D721Med (cell line): Measurements from ENCODE around the gene C17orf113.

ENCODE experiments used
- DNase-seq: peaks from one replicate; pipeline ENCODE4 v3.0.0; 2011; ENCODE audit warnings: low spot score; ENCODE audit not compliant: insufficient read length
- FAIRE-seq: peaks from 2 replicates; lab custom pipeline; 2011; peaks lifted over from hg19 to GRCh38; lab: Jason Lieb, UNC
- TF ChIP-seq, protein P1 (sequence below): IDR thresholded peaks from 2 replicates; pipeline ENCODE4 v1.5.1; 2012; ENCODE audit warnings: mild to moderate bottlenecking, control low read depth; ENCODE audit not compliant: insufficient read depth; ENCODE audit errors: missing control alignments

C17orf113 gene

DNA sequence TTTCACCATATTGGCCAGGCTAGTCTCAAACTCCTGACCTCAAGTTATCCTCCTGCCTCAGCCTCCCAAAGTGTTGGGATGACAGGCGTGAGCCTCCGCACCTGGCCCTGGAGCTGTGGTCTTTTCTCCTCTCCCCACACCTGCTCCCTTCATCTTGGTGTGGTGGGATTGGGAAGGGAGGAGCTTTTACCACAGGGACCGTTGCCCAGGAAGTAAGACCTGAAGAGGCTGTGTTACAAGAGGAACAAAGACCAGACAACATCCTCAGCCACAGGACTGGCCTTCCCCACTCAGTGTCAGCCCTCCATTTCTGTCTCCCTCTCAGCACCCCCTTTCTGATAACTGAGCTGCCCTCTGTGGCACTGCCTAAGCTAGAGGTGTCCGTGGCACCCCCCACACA is 9.4 kb upstream of the C17orf113 start:
- no peak for FAIRE-seq
- TF ChIP-seq, protein P1, sequence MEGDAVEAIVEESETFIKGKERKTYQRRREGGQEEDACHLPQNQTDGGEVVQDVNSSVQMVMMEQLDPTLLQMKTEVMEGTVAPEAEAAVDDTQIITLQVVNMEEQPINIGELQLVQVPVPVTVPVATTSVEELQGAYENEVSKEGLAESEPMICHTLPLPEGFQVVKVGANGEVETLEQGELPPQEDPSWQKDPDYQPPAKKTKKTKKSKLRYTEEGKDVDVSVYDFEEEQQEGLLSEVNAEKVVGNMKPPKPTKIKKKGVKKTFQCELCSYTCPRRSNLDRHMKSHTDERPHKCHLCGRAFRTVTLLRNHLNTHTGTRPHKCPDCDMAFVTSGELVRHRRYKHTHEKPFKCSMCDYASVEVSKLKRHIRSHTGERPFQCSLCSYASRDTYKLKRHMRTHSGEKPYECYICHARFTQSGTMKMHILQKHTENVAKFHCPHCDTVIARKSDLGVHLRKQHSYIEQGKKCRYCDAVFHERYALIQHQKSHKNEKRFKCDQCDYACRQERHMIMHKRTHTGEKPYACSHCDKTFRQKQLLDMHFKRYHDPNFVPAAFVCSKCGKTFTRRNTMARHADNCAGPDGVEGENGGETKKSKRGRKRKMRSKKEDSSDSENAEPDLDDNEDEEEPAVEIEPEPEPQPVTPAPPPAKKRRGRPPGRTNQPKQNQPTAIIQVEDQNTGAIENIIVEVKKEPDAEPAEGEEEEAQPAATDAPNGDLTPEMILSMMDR = no peak
- no peak for DNase-seq

DNA sequence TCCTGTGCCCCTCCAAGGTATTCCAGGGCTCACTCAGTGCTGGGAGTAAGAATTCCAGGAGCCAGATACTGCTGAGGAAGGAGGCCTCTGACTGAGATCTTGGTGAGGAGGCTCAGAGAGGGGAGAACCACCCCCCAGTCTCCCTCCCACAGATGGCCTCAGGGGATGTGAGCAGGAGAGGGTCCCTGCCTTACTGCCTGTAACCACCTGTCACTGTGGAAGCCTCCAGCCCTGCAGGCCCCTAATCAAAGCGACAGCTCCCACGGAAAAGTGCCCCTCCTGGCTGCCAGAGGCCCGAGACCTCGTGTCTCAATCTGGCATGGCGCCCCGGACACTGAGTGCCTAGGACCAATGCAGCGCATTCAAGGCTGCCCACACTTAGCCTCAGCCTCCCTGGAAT is 7.7 kb upstream of the C17orf113 start:
- TF ChIP-seq, protein P1 = no peak
- DNase-seq = no peak
- FAIRE-seq = no peak

DNA sequence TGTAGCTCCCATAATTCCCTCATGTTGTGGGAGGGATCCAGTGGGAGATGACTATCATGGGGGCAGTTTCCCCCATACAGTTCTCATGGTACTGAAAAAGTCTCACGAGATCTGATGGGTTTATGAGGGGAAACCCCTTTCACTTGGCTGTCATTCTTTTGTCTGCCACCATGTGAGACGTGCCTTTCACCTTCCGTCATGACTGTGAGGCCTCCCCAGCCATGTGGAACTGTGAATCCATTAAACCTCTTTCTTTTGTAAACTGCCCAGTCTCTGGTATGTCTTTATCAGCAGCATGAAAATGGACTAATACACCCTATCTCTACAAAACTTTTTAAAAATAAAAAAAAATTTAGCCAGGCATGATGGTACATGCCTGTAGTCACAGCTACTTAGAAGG is 6.2 kb upstream of the C17orf113 start:
- FAIRE-seq (no peak), DNase-seq (no peak)
- TF ChIP-seq, protein P1 = no peak

DNA sequence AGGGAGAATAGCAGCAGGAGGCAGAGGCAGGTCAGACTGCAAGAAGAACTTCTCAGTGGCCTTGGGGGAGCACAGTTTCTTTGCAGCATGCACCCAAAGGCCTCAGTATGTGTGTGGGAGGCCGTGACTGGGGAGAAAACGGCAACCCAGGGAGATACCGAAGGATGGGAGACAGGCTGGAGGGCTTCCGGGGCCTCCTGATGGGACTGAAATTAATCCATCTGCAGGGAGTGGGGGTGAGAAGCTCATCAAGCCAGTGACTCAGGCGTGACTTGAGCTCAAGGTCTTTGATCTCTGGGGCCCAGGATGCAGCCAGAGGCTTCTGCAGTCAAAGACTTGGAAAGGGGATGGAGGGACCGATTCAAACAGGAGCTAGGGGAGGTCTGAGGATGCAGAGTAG is 5.1 kb upstream of the C17orf113 start:
- TF ChIP-seq, protein P1 = no peak
- DNase-seq (no peak), FAIRE-seq (no peak)

DNA sequence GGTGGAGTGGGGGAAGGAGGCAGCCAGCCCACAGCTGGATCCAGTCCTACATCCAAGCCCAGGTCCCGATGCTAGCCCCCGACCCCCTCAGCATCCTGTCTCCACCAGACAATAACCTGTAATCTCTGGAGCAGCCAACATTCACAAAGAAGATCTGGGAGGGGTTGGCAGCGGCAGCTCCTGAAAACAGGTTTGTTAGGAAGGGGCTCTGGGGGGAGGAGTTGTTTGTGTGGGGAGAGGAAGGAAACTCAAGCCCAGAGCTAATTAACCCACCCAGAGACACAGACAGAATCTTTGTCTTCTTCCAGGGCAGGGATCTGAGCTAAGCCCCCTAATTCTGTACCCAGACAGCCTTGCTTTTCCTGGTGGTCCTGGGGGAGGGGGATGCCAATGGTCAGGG is 4.6 kb upstream of the C17orf113 start:
- FAIRE-seq (no peak), DNase-seq (no peak)
- TF ChIP-seq, protein P1 = no peak

DNA sequence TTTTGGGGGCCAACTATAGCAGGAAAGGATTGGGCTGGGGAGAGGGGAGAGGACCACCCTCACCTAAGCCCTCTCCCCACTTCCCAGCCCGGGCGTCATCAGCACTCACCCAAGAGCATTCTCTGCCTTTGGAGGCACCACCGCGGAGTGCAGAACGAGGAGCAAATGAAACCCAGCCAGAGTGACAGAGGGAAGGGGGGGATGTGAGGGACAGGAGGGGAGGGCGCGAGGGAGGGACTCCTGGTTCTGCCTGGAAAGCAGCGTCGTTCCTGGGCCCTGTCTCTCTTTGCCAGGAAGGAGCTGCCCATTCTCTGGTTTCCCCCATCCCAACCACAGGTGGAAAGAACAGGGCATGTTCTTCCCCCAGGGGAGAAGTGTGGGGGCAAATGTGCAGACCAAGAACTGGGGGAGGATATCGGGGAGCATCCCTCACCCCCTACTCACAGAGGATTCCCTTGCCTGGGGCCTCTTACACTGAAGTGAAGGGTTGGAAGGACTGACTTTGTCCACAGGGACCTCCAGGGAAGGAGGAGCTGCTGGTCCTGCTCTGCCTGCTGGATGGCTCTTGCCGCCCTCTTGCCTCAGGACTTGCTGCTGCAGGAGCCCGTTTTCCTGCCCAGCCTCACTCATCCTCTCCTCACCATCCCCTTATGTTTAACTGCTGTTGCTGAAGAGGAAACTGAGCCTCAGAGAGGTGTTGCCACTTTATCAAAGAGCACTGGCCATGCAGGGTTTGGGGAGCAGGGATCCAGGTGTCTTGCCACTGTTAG is 3.5 kb upstream of the C17orf113 start:
- FAIRE-seq (no peak), DNase-seq (no peak)
- TF ChIP-seq, protein P1 = no peak

DNA sequence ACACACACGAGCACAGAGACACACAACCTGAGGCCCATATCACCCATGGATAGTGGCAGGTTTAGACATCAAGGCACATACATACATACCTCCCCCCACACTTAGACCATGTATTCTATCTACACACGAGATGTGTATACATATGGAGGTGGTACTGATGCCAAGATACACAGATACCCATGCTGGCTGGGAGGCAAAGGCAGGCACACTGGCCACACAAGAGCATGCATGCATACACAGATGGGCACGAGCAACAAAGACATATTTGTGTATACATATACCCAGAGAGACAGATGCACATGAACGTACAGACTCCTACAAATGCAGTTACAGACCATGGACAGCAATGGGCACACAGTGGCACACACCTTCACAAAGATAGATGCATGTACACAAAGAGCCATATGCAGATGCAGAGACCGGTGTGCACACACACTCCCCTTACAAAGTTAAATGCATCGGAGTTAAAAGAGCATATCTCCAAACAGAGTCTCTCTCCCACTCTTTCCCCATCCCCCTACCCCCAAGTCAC is 2.0 kb upstream of the C17orf113 start:
- no peak for DNase-seq
- TF ChIP-seq, protein P1 = no peak
- FAIRE-seq = no peak
